ENCODE data around the gene TCN1.
"Not testable (repeated sequence)": the region's sequence is repeated elsewhere in the genome, so short reads cannot be mapped to it uniquely, and the experiment has no call there.

TCN1 gene

DNA sequence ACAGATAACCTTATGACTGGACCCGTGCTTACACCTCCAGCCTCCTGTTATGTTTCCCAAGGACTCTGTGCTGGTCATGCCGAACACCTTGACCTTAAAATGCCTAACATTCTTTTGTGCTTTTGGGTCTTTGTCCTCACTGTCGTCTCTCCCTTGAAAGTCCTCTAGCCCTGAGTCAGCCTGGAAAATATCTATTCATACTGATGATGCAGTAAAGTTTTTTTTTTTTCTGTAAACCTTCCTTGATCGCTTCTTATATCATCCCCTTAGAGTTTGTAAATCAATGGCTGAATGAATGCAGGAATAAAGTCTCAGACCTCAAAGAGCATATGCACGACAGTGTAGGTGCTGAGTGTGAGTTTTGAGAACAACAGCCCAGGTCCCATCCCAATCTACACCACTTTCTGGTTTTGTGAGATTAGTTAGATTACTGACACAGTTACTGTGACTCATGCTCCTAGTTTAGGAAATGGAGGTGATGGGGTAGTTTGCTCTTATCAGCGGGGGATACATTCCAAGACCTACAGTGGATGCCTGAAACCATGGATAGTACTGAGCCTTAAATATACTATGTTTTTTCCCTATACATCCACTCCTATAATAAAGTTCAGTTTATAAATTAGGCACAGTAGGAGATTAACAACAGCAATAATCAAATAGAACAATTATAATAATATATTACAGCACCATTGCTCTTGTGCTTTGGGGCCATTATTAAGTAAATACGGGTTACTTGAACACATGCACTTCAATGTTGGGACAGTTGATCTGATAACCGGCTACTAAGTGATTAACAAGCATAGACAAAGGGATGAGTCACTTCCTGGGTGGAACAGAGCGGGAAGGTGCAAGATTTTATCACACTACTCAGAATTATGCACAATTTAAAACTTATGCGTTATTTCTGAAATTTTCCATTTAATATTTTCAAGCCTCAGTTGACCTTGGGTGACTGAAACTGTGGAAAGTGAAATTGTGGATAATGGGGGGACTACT lies 8.6 kb downstream of the TCN1 start:
- H3K4me3 ChIP-seq (ENCODE audit: low read length) = no peak overlapping the region
- H3K9me3 ChIP-seq (ENCODE audit: control insufficient read depth, low read length) = no peaks in the 10 kb centered on the region
- H3K4me1 ChIP-seq (ENCODE audit: control insufficient read depth, insufficient read depth, low read length) = no peaks in the 10 kb centered on the region
- no peaks in the 10 kb centered on the region for H3K27me3 ChIP-seq (replicated peaks; ENCODE audit: control insufficient read depth, insufficient read depth, low read length)
- H3K36me3 ChIP-seq (ENCODE audit: control insufficient read depth, insufficient read depth, low read length, severe bottlenecking) = no peaks in the 10 kb centered on the region
- DNase-seq (ENCODE audit: low read depth) = no peak
- no peak overlapping the region for H3K9ac ChIP-seq (ENCODE audit: low read length)

DNA sequence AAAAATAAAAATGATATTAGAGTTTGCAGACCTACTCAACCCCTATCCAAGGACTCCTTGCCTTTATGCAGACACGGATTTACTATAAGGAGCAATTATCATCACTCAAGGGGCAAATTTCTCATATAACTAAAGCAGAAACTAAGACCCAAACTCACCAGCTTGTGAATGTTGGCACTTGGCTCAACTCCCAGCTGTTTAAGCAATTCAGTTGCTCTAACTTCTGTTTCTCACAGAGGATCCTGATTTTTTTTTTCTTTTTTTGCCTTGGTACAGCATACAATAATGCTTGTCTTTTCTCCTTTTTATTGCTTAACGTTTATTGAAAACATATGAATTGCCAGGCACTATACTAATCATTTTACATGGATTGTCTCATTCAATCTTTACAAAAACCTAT lies 11.4 kb downstream of the TCN1 start:
- Histone ChIP-seq H3K27me3 (replicated peaks; ENCODE audit: control insufficient read depth, insufficient read depth, low read length) (no peaks in the 10 kb centered on the region), H3K9ac (ENCODE audit: low read length) (no peak overlapping the region), H3K36me3 (ENCODE audit: control insufficient read depth, insufficient read depth, low read length, severe bottlenecking) (no peaks in the 10 kb centered on the region), H3K4me1 (ENCODE audit: control insufficient read depth, insufficient read depth, low read length) (no peaks in the 10 kb centered on the region), H3K9me3 (ENCODE audit: control insufficient read depth, low read length) (no peaks in the 10 kb centered on the region), H3K4me3 (ENCODE audit: low read length) (no peak overlapping the region)
- no peak for DNase-seq (ENCODE audit: low read depth)

DNA sequence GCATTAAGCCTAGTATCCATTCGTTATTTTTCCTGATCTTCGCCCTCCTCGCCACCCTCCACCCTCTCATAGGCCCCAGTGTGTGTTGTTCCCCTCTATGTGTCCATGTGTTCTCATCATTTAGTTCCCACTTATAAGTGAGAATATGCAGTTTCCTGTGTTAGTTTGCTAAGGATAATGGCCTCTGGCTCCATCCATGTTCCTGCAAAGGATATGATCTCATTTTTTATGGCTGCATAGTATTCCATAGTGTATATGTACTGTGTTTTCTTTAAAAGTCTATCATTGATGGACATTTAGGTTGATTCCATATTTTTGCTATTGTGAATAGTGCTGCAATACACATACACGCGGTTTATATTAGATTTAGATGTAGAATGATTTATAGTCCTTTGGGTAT lies 14.9 kb downstream of the TCN1 start:
- H3K36me3 ChIP-seq (ENCODE audit: control insufficient read depth, insufficient read depth, low read length, severe bottlenecking); DNase-seq (ENCODE audit: low read depth); H3K27me3 ChIP-seq (replicated peaks; ENCODE audit: control insufficient read depth, insufficient read depth, low read length); H3K4me1 ChIP-seq (ENCODE audit: control insufficient read depth, insufficient read depth, low read length); H3K4me3 ChIP-seq (ENCODE audit: low read length); H3K9ac ChIP-seq (ENCODE audit: low read length); H3K9me3 ChIP-seq (ENCODE audit: control insufficient read depth, low read length): not testable (repeated sequence)

DNA sequence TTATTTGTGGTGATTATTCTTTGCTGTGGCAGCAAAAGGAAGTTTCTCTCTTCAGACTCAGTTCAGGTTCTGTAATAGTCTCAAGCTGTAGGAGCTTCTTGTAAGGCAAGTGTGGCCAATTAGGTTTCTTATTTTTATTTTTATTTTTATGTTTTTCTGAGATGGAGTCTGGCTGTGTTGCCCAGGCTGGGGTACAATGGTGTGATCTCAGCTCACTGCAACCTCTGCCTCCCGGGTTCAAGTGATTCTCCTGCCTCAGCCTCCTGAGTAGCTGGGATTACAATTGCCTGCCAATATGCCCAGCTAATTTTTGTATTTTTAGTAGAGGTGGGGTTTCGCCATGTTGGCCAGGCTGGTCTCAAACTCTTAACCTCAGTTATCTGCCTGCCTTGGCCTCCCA lies 16.7 kb downstream of the TCN1 start:
- H3K4me3 ChIP-seq (ENCODE audit: low read length); DNase-seq (ENCODE audit: low read depth); H3K27me3 ChIP-seq (replicated peaks; ENCODE audit: control insufficient read depth, insufficient read depth, low read length); H3K9ac ChIP-seq (ENCODE audit: low read length); H3K9me3 ChIP-seq (ENCODE audit: control insufficient read depth, low read length); H3K36me3 ChIP-seq (ENCODE audit: control insufficient read depth, insufficient read depth, low read length, severe bottlenecking); H3K4me1 ChIP-seq (ENCODE audit: control insufficient read depth, insufficient read depth, low read length): not testable (repeated sequence)

DNA sequence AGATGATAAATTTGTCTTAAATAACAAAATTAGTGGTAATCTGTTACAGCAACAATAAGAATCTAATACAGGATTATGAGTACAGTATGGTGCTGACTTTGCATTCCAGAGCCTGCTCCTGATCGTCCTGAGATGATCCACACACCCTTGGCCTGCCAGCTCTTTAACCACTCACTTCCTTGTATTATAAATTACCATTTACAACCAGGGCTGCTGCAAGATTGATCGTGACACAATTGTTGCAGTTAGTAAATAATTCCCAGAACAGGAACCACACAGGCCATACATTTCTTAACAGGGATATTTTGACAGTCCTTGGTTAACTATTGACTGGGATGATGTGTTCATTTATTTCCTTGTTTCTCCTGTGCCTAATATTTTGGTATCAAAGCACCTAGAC lies 17.2 kb downstream of the TCN1 start:
- Histone ChIP-seq H3K9me3 (ENCODE audit: control insufficient read depth, low read length) (no peaks in the 10 kb centered on the region), H3K4me3 (ENCODE audit: low read length) (no peak overlapping the region), H3K27me3 (replicated peaks; ENCODE audit: control insufficient read depth, insufficient read depth, low read length) (no peaks in the 10 kb centered on the region), H3K36me3 (ENCODE audit: control insufficient read depth, insufficient read depth, low read length, severe bottlenecking) (no peaks in the 10 kb centered on the region), H3K4me1 (ENCODE audit: control insufficient read depth, insufficient read depth, low read length) (no peaks in the 10 kb centered on the region), H3K9ac (ENCODE audit: low read length) (no peak overlapping the region)
- no peak for DNase-seq (ENCODE audit: low read depth)

DNA sequence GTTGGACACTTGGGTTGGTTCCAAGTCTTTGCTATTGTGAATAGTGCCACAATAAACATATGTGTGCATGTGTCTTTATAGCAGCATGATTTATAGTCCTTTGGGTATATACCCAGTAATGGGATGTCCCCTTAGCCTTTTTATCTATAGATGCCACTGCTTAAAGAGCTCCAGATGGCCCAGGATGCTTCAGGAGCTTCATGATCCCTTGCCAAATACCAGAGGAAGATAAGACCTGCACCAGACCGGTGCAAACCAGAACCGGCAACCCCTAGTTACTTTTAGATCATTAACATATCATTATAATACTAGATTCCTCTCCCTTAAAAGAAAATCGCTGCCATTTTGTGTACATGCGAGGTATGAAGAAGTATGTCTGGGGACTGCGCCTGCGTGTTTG lies 17.8 kb downstream of the TCN1 start:
- not testable (repeated sequence) for H3K36me3 ChIP-seq (ENCODE audit: control insufficient read depth, insufficient read depth, low read length, severe bottlenecking); H3K27me3 ChIP-seq (replicated peaks; ENCODE audit: control insufficient read depth, insufficient read depth, low read length); H3K4me3 ChIP-seq (ENCODE audit: low read length); H3K9ac ChIP-seq (ENCODE audit: low read length); H3K4me1 ChIP-seq (ENCODE audit: control insufficient read depth, insufficient read depth, low read length); DNase-seq (ENCODE audit: low read depth); H3K9me3 ChIP-seq (ENCODE audit: control insufficient read depth, low read length)

DNA sequence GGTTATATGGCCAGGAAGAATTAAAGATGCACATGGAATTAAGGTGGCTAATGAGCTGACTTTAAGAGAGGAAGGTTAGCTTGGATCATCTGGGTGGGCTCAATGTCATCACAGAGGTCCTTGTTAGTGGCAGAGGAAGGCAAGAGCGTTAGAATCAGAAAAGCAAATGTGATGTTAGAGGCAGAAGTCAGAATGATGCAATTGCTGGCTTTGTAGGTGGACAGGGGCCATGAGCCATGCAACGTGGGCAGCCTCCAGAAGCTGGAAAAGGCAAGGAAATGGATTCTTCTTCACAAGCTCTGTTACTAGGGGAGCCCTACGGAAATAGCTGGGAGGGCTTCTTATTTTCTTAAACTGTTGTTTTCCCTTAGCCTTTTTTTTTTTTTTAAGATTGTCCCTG lies 18.7 kb downstream of the TCN1 start:
- DNase-seq (ENCODE audit: low read depth) = no peak
- Histone ChIP-seq H3K9ac (ENCODE audit: low read length) (no peak overlapping the region), H3K4me1 (ENCODE audit: control insufficient read depth, insufficient read depth, low read length) (no peaks in the 10 kb centered on the region), H3K9me3 (ENCODE audit: control insufficient read depth, low read length) (no peaks in the 10 kb centered on the region), H3K27me3 (replicated peaks; ENCODE audit: control insufficient read depth, insufficient read depth, low read length) (no peaks in the 10 kb centered on the region), H3K4me3 (ENCODE audit: low read length) (no peak overlapping the region), H3K36me3 (ENCODE audit: control insufficient read depth, insufficient read depth, low read length, severe bottlenecking) (no peaks in the 10 kb centered on the region)

DNA sequence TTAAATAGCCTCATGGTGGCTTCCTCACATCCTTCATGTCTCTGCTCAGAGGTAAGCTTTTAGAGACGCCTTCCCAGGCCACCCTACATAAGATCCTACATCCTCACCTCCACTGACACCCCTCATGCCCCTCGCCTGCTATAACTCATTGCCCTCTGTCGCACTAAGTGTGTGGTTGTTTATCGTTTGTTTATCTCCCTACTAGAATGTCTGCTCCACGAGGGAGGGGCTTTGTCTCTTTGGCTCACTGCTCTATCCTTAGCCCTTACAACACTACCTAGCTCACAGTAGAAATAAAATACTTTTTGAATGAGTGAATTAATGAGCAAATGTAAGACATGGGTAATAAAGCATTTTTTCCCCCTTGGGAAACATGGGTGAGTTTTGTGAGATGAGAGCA lies 19.7 kb downstream of the TCN1 start:
- no peaks in the 10 kb centered on the region for H3K4me1 ChIP-seq (ENCODE audit: control insufficient read depth, insufficient read depth, low read length)
- no peak for DNase-seq (ENCODE audit: low read depth)
- no peaks in the 10 kb centered on the region for H3K27me3 ChIP-seq (replicated peaks; ENCODE audit: control insufficient read depth, insufficient read depth, low read length)
- no peak overlapping the region for H3K4me3 ChIP-seq (ENCODE audit: low read length)
- no peaks in the 10 kb centered on the region for H3K9me3 ChIP-seq (ENCODE audit: control insufficient read depth, low read length)
- no peaks in the 10 kb centered on the region for H3K36me3 ChIP-seq (ENCODE audit: control insufficient read depth, insufficient read depth, low read length, severe bottlenecking)
- H3K9ac ChIP-seq (ENCODE audit: low read length) = no peak overlapping the region

DNA sequence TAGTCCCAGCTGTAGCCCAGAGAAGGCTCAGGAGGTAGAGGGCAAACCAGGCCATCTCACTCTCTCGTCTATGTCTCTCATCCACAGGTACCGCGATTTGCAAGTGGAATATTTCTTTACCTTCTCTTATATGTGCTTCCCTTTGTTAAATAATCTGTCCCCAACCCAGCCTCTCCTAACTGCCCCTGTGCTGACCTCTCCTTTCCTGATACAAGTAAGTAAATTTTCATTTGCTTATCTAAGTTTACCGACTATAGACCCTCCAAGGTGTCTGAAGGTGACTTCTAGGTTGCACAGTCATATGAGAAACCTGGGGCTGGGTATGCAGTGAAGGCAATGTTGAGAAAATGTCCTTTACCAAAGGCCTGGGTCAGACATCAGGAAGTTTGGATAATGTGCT lies 20.9 kb downstream of the TCN1 start, which contains the start of gene CBLIF:
Gene CBLIF, minus strand, starts transcription at position 101 of the 400 bp plus-strand sequence. Its CDS starts 46 bp downstream, at position 55.
- H3K9me3 ChIP-seq (ENCODE audit: control insufficient read depth, low read length) = no peaks in the 10 kb centered on the region
- no peaks in the 10 kb centered on the region for H3K27me3 ChIP-seq (replicated peaks; ENCODE audit: control insufficient read depth, insufficient read depth, low read length)
- no peak for DNase-seq (ENCODE audit: low read depth)
- no peak within 1 kb of the TSS for H3K9ac ChIP-seq (ENCODE audit: low read length)
- no peaks in the 10 kb centered on the region for H3K4me1 ChIP-seq (ENCODE audit: control insufficient read depth, insufficient read depth, low read length)
- no peaks in the 10 kb centered on the region for H3K36me3 ChIP-seq (ENCODE audit: control insufficient read depth, insufficient read depth, low read length, severe bottlenecking)
- no peak within 1 kb of the TSS for H3K4me3 ChIP-seq (ENCODE audit: low read length)

DNA sequence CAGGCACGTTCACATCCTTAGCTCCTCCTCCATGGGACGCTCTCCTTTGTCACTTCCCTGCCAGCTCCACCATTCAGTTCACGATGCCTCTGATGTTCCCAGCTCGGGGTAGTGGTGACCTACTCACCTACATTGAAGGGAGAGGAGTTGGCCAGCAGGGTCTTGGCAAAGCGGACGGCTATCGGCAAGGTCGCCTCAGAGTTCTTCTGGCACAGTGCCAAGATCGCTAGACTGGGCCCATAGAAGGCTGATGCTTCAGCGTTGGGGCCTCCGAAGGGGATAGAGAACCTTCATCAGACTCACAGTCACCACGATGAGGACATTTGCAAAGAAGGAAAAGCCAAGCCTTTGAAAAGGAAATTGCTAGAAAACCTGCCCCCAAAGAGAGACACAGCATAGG lies 24.0 kb downstream of the TCN1 start:
- Histone ChIP-seq H3K4me1 (ENCODE audit: control insufficient read depth, insufficient read depth, low read length) (no peaks in the 10 kb centered on the region), H3K4me3 (ENCODE audit: low read length) (no peak overlapping the region), H3K9ac (ENCODE audit: low read length) (no peak overlapping the region), H3K27me3 (replicated peaks; ENCODE audit: control insufficient read depth, insufficient read depth, low read length) (no peaks in the 10 kb centered on the region), H3K9me3 (ENCODE audit: control insufficient read depth, low read length) (no peaks in the 10 kb centered on the region), H3K36me3 (ENCODE audit: control insufficient read depth, insufficient read depth, low read length, severe bottlenecking) (no peaks in the 10 kb centered on the region)
- DNase-seq (ENCODE audit: low read depth) = no peak

DNA sequence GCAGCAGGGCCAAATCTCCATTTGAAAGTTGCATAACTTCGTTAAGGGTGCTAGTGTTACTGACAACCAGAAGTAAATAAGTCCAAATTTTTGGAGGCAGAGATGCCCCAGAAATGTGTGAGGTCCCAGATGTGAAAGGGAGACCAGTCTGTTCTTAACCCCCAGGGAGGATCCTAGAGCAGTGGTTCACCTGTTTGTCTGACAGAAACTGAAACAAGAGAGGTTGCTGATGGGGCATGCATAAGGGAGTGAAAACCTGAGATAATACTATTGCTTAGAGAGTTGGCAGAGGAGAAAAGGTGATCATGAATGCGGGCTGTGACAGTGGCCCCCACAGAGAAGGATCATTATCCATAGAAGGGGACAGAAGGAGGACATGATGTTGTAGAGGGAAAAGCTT lies 24.8 kb downstream of the TCN1 start:
- Histone ChIP-seq H3K9me3 (ENCODE audit: control insufficient read depth, low read length) (no peaks in the 10 kb centered on the region), H3K36me3 (ENCODE audit: control insufficient read depth, insufficient read depth, low read length, severe bottlenecking) (no peaks in the 10 kb centered on the region), H3K9ac (ENCODE audit: low read length) (no peak overlapping the region), H3K4me1 (ENCODE audit: control insufficient read depth, insufficient read depth, low read length) (no peaks in the 10 kb centered on the region), H3K4me3 (ENCODE audit: low read length) (no peak overlapping the region), H3K27me3 (replicated peaks; ENCODE audit: control insufficient read depth, insufficient read depth, low read length) (no peaks in the 10 kb centered on the region)
- no peak for DNase-seq (ENCODE audit: low read depth)

DNA sequence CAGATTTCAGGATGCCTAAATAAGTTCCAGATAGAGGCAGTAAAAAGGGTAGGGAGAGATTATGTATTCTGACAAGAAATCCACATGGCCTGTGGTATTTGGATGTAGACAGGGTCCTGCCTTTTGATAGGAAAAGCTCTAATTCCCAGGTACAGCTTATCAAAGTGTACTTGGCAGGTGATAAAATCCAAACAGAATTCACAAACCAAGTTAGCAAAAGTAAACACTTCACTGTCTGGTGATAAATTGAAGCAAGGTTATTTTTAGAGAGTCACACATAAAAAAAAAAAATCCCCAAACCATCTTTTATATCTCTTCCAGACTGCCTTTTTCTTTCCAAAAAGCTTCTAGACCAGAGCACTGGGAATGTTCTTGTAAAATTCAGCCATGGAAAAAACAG lies 26.7 kb downstream of the TCN1 start:
- Histone ChIP-seq H3K27me3 (replicated peaks; ENCODE audit: control insufficient read depth, insufficient read depth, low read length) (no peaks in the 10 kb centered on the region), H3K9ac (ENCODE audit: low read length) (no peak overlapping the region), H3K9me3 (ENCODE audit: control insufficient read depth, low read length) (no peaks in the 10 kb centered on the region), H3K4me3 (ENCODE audit: low read length) (no peak overlapping the region), H3K4me1 (ENCODE audit: control insufficient read depth, insufficient read depth, low read length) (no peaks in the 10 kb centered on the region), H3K36me3 (ENCODE audit: control insufficient read depth, insufficient read depth, low read length, severe bottlenecking) (no peaks in the 10 kb centered on the region)
- no peak for DNase-seq (ENCODE audit: low read depth)

Data from adipocyte (in vitro differentiated cells).